ENCODE measurements around the gene TBX18. TPM values are rescaled to one million over a fixed set of nuclear protein-coding genes. Genes with fewer than 3 reads are reported as not detected.

TBX18 gene
- total and polyA plus RNA-seq, 9 of the 15 experiments (the other 6 are each of a cell fraction or from before 2014, with no cell fraction given), result 4.0 to 36.1 (median 20.7) TPM

GRCh38 chr6:84653027-84653551 lies 111.3 kb downstream of the TBX18 start:
- Histone ChIP-seq H3K9ac (ENCODE audit: insufficient read depth in 1 of 2, low read depth in 2 of 2, low read length in 2 of 2) (no peak overlapping the region), H4K20me1 (replicated peaks; ENCODE audit: control insufficient read depth, insufficient read depth, low read length) (no peaks in the 10 kb centered on the region), H3K4me1 (replicated peaks in 1 of 2; ENCODE audit: control insufficient read depth in 2 of 2, insufficient read depth in 2 of 2, low read length in 2 of 2) (no peaks in the 10 kb centered on the region), H3K9me3 (replicated peaks; ENCODE audit: control insufficient read depth, insufficient read depth, low read depth, low read length) (no peaks in the 10 kb centered on the region), H3K4me2 (ENCODE audit: insufficient read depth, low read length) (no peak overlapping the region), H3K4me3 (no peak overlapping the region), H3K36me3 (ENCODE audit: control insufficient read depth, insufficient read depth, low read length) (no peaks in the 10 kb centered on the region), H3K79me2 (ENCODE audit: control insufficient read depth, insufficient read depth, low read length) (no peaks in the 10 kb centered on the region), H3K27me3 (ENCODE audit: control insufficient read depth in 2 of 2, insufficient read depth in 2 of 2, low read length in 2 of 2) (no peaks in the 10 kb centered on the region; a peak in 1 of 5 replicates), H3K9me1 (ENCODE audit: control insufficient read depth, insufficient read depth, low read length) (no peaks in the 10 kb centered on the region), H3K27ac (ENCODE audit: extremely low read depth, low read depth, low read length) (no peak overlapping the region), H2AFZ (ENCODE audit: low read depth, low read length) (no peak overlapping the region)
- ATAC-seq (no peak), DNase-seq (ENCODE audit: extremely low read depth in 1 of 4, low spot score in 3 of 4) (no peak), FAIRE-seq (no peak)
- CTCF ChIA-PET (ENCODE audit: low intra/inter-chr PET ratio), result no interaction called here
- POLR2A ChIA-PET, result no interaction called here
- 0% methylated on average over 3 of the region's 3 CpGs for WGBS (ENCODE audit: insufficient coverage, low coverage, missing lambda C conversion rate)
- in situ Hi-C loops (cut with MboI), result no loop called here
- intact Hi-C loops (cut with micrococcal nuclease), result no loop called here
- no TSS peak for BruUV-seq (replicated peaks)
- TF ChIP-seq, protein P1, sequence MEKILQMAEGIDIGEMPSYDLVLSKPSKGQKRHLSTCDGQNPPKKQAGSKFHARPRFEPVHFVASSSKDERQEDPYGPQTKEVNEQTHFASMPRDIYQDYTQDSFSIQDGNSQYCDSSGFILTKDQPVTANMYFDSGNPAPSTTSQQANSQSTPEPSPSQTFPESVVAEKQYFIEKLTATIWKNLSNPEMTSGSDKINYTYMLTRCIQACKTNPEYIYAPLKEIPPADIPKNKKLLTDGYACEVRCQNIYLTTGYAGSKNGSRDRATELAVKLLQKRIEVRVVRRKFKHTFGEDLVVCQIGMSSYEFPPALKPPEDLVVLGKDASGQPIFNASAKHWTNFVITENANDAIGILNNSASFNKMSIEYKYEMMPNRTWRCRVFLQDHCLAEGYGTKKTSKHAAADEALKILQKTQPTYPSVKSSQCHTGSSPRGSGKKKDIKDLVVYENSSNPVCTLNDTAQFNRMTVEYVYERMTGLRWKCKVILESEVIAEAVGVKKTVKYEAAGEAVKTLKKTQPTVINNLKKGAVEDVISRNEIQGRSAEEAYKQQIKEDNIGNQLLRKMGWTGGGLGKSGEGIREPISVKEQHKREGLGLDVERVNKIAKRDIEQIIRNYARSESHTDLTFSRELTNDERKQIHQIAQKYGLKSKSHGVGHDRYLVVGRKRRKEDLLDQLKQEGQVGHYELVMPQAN (IDR thresholded peaks at IDR 0.05; ENCODE audit: borderline replicate concordance), result no peak
- TF ChIP-seq ZNF384 (IDR thresholded peaks at IDR 0.05; ENCODE audit: low read depth, low read length) (no peak), ZNF232 (CRISPR knock-in tag; IDR thresholded peaks at IDR 0.05) (no peak), FOXA3 (CRISPR knock-in tag; conservative IDR thresholded peaks at IDR 0.05 in 1 of 2, IDR thresholded peaks at IDR 0.05 in 1 of 2) (no peak), FIP1L1 (IDR thresholded peaks at IDR 0.05; ENCODE audit: low read depth, low read length, poor library complexity, severe bottlenecking) (no peak), NFIX (CRISPR knock-in tag; IDR thresholded peaks at IDR 0.05; ENCODE audit: low read depth) (no peak), ARHGAP35 (IDR thresholded peaks at IDR 0.05; ENCODE audit: partially characterized antibody) (no peak), STAT5A (IDR thresholded peaks at IDR 0.05; ENCODE audit: borderline replicate concordance, low read length) (no peak), CHD2 (IDR thresholded peaks at IDR 0.05; ENCODE audit: low read depth, low read length) (no peak), PTTG1 (tag; IDR thresholded peaks at IDR 0.05; ENCODE audit: low read depth) (no peak), ZNF644 (tag; IDR thresholded peaks at IDR 0.05; ENCODE audit: low read depth) (no peak), NFRKB (IDR thresholded peaks at IDR 0.05; ENCODE audit: low read depth) (no peak), JUN (IDR thresholded peaks at IDR 0.05; ENCODE audit: borderline replicate concordance, low read depth, low read length) (no peak), JUN (CRISPR knock-in tag; IDR thresholded peaks at IDR 0.05; ENCODE audit: borderline replicate concordance) (no peak), STAG1 (CRISPR knock-in tag; IDR thresholded peaks at IDR 0.05; ENCODE audit: borderline replicate concordance) (no peak), TCF7L2 (IDR thresholded peaks at IDR 0.05; ENCODE audit: low read depth, low read length) (no peak), C11orf30 (IDR thresholded peaks at IDR 0.05; ENCODE audit: low read depth) (no peak)
